Smooth muscle cell (in vitro differentiated cells): ENCODE measurements around the gene SETD1B. TPM values are rescaled to one million over a fixed set of nuclear protein-coding genes. Genes with fewer than 3 reads are reported as not detected.

ENCODE experiments used
- DNase-seq: peaks from one replicate; lab custom pipeline; 2025; ENCODE audit not compliant: unreplicated experiment; lab: John Stamatoyannopoulos, UW
- H2AFZ ChIP-seq: fragments of 200-600 bp; sonication (generic); 2 replicates; pipeline ENCODE4 v1.6.0; 2016; ENCODE audit warnings: antibody characterized with exemption, low read depth, mild to moderate bottlenecking
- H3F3A ChIP-seq: fragments of 200-600 bp; sonication (generic); 2 replicates; pipeline ENCODE4 v1.6.0; 2017; ENCODE audit warnings: antibody characterized with exemption, low read depth
- H3K27ac ChIP-seq: fragments of 200-600 bp; sonication (generic); 2 replicates; pipeline ENCODE4 v1.5.1; 2016; ENCODE audit warnings: low read depth, mild to moderate bottlenecking
- H3K27me3 ChIP-seq: fragments of 200-600 bp; sonication (generic); 2 replicates; pipeline ENCODE4 v1.6.1; 2016; ENCODE audit warnings: low read depth, mild to moderate bottlenecking
- H3K36me3 ChIP-seq: fragments of 200-600 bp; sonication (generic); 2 replicates; pipeline ENCODE4 v1.5.1; 2016; ENCODE audit warnings: low read depth
- H3K4me1 ChIP-seq: fragments of 200-600 bp; sonication (generic); 2 replicates; pipeline ENCODE4 v1.5.1; 2016; ENCODE audit warnings: low read depth
- H3K4me2 ChIP-seq: fragments of 200-600 bp; sonication (generic); 2 replicates; pipeline ENCODE4 v1.6.0; 2016; ENCODE audit warnings: mild to moderate bottlenecking
- H3K4me3 ChIP-seq: fragments of 200-600 bp; sonication (generic); 2 replicates; pipeline ENCODE4 v1.5.1; 2016; ENCODE audit warnings: mild to moderate bottlenecking
- H3K79me2 ChIP-seq: fragments of 200-600 bp; sonication (generic); 2 replicates; pipeline ENCODE4 v1.6.0; 2016; ENCODE audit warnings: low read depth, mild to moderate bottlenecking
- H3K9ac ChIP-seq: fragments of 200-600 bp; sonication (generic); 2 replicates; pipeline ENCODE4 v1.6.0; 2016; ENCODE audit warnings: low read depth
- H3K9me3 ChIP-seq: fragments of 200-600 bp; sonication (generic); replicated peaks from 2 replicates; pipeline ENCODE4 v1.5.1; 2016; ENCODE audit warnings: low read depth
- H4K20me1 ChIP-seq: fragments of 200-600 bp; sonication (generic); 2 replicates; pipeline ENCODE4 v1.6.0; 2016; ENCODE audit warnings: low read depth
- WGBS: methylation state at CpG from one replicate; pipeline ENCODE4 v1.1.7; 2016; ENCODE audit warnings: low lambda C conversion rate; 5-methylcytosine and 5-hydroxymethylcytosine counted together
- polyA plus RNA-seq: library from polyadenylated mRNA; unstranded; fragments of >200 nt; fragmentation: Nextera tagmentation; extraction: Ambion mirVana; gene quantifications from 2 replicates; pipeline ENCODE4 v1.2.1, GENCODE V29; 2016
- total RNA-seq: library from RNA; depleted of rRNA; stranded (reverse); fragments of >200 nt; gene quantifications from 2 replicates; pipeline ENCODE4 v1.2.3, GENCODE V29; 2014
- TF ChIP-seq, protein P1 (sequence below): fragments of 200-600 bp; sonication (generic); IDR thresholded peaks from 2 replicates; pipeline ENCODE4 v1.5.1; 2017; ENCODE audit warnings: borderline replicate concordance, mild to moderate bottlenecking, antibody characterized with exemption; ENCODE audit not compliant: insufficient read depth, poor library complexity, severe bottlenecking

SETD1B gene
- total and polyA plus RNA-seq, 2 experiments from 2014 or later = 1.9 to 4.2 TPM

DNA sequence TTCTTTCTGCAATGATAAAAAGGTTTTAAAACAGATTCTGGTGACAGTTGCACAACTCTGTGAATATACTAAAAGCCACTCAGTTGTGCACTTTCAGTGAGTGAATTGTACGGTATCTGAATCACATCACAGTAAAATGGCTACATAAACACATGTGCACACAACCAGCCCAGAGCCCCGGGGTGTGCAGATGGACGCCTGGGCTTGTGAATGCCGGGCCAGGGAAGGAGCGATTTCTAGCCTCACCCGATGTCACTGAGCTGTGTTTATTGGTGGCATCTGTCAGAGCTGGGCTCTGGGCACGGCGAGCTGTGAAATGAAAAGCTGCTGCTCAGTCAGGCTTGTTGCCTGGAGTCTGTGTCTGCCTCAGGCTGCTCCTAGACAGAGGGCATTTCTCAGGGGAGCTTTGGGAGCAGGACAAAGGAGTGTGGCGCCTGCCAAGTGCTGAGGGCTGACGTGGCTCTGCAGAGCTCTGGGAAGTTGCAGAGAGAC lies 36.2 kb upstream of the SETD1B start:
- Histone ChIP-seq H4K20me1 (no peaks in the 10 kb centered on the region), H3K36me3 (no peaks in the 10 kb centered on the region), H3K4me1 (no peaks in the 10 kb centered on the region), H3F3A (no peaks in the 10 kb centered on the region), H3K9ac (no peak overlapping the region), H3K9me3 (no peaks in the 10 kb centered on the region), H2AFZ (no peak overlapping the region), H3K79me2 (no peaks in the 10 kb centered on the region), H3K4me3 (no peak overlapping the region), H3K4me2 (no peak overlapping the region), H3K27ac (no peak overlapping the region), H3K27me3 (no peaks in the 10 kb centered on the region)
- TF ChIP-seq, protein P1, sequence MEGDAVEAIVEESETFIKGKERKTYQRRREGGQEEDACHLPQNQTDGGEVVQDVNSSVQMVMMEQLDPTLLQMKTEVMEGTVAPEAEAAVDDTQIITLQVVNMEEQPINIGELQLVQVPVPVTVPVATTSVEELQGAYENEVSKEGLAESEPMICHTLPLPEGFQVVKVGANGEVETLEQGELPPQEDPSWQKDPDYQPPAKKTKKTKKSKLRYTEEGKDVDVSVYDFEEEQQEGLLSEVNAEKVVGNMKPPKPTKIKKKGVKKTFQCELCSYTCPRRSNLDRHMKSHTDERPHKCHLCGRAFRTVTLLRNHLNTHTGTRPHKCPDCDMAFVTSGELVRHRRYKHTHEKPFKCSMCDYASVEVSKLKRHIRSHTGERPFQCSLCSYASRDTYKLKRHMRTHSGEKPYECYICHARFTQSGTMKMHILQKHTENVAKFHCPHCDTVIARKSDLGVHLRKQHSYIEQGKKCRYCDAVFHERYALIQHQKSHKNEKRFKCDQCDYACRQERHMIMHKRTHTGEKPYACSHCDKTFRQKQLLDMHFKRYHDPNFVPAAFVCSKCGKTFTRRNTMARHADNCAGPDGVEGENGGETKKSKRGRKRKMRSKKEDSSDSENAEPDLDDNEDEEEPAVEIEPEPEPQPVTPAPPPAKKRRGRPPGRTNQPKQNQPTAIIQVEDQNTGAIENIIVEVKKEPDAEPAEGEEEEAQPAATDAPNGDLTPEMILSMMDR = no peak
- WGBS = 79% methylated on average over 10 of the region's 10 CpGs
- DNase-seq = no peak

DNA sequence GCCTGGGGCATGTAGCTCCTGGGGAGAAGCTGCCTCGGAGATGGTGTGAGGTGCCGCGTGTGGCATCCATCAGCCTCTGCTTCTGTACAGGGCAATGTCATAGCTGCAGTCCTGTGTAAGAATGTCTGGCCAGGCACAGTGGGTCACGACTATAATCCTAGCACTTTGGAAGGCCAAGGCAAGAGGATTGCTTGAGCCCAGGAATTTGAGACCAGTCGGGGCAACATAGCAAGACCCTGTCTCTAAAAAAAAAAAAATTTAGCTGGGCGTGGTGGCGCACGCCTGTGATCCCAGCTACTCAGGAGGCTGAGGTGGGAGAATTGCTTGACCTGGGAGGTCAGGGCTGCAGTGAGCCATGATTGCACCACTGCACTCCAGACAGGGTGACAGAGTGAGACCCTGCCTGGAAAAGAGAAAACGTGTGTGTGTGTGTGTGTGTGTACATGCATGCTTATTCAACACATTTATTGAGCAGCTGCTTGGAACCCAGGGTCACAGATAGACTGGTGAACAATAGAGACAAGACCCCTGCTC lies 34.4 kb upstream of the SETD1B start:
- H3K27ac ChIP-seq = no peak overlapping the region
- H3K27me3 ChIP-seq = no peaks in the 10 kb centered on the region
- H3K9me3 ChIP-seq = no peaks in the 10 kb centered on the region
- H3K79me2 ChIP-seq = no peaks in the 10 kb centered on the region
- no peak overlapping the region for H3K9ac ChIP-seq
- no peak overlapping the region for H2AFZ ChIP-seq
- H3K36me3 ChIP-seq = no peaks in the 10 kb centered on the region
- H3F3A ChIP-seq = no peaks in the 10 kb centered on the region
- DNase-seq = no peak
- H3K4me1 ChIP-seq = no peaks in the 10 kb centered on the region
- TF ChIP-seq, protein P1 = no peak
- no peaks in the 10 kb centered on the region for H4K20me1 ChIP-seq
- no peak overlapping the region for H3K4me3 ChIP-seq
- no peak overlapping the region for H3K4me2 ChIP-seq
- 92% methylated on average over 9 of the region's 9 CpGs for WGBS

DNA sequence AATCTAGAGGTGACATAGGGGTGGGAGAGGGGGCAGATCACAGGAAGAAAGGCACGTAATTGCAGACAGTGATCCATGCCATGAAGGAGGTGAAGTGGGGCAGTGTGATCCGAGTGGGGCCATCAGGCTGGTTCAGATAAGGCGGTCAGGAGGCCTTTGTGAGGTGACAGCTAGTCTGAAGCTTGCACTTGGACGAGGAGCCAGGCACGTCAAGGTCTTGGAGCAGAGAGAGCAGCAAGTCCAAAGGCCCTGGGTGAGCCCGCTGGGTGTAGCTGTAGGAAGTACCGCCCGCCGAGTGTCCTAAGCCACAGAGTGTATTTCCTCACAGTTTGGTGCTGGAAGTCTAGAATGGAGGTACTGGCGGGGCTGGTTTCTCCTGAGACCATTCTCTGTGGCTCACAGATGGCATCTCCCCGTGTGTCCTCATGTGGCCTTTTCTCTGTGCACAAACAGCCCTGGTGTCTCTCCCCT lies 33.9 kb upstream of the SETD1B start:
- TF ChIP-seq, protein P1 = no peak
- H3K4me3 ChIP-seq = no peak overlapping the region
- H3F3A ChIP-seq = no peaks in the 10 kb centered on the region
- H3K4me2 ChIP-seq = no peak overlapping the region
- no peak overlapping the region for H2AFZ ChIP-seq
- 94% methylated on average over 11 of the region's 11 CpGs for WGBS
- no peaks in the 10 kb centered on the region for H3K4me1 ChIP-seq
- no peaks in the 10 kb centered on the region for H3K79me2 ChIP-seq
- H3K9me3 ChIP-seq = no peaks in the 10 kb centered on the region
- H3K27ac ChIP-seq = no peak overlapping the region
- DNase-seq = no peak
- H4K20me1 ChIP-seq = no peaks in the 10 kb centered on the region
- H3K36me3 ChIP-seq = no peaks in the 10 kb centered on the region
- no peak overlapping the region for H3K9ac ChIP-seq
- no peaks in the 10 kb centered on the region for H3K27me3 ChIP-seq

DNA sequence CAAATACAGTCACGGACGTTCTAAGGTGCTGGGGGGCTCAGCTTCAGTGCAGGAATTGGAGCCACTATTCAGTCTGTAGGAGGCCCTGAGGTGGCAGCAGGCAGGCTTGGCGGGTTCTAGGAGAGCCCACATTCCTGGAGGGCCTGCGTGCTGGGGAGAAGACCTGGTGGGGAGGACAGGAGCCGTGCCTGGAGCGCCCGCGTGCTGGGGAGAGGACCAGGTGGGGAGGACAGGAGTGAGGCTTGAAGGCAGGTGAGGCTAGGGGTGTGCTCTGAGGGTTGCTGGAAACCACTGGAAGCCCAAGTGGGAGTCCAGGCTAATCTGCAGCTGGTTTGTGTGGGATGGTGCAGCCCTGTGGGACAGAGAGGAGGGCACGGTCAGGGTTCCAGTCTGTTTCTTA lies 33.4 kb upstream of the SETD1B start:
- TF ChIP-seq, protein P1 = no peak
- no peak for DNase-seq
- Histone ChIP-seq H4K20me1 (no peaks in the 10 kb centered on the region), H3F3A (no peaks in the 10 kb centered on the region), H3K79me2 (no peaks in the 10 kb centered on the region), H3K9me3 (no peaks in the 10 kb centered on the region), H3K27me3 (no peaks in the 10 kb centered on the region), H3K4me3 (no peak overlapping the region), H3K36me3 (no peaks in the 10 kb centered on the region), H3K4me2 (no peak overlapping the region), H2AFZ (no peak overlapping the region), H3K4me1 (no peaks in the 10 kb centered on the region), H3K27ac (no peak overlapping the region), H3K9ac (no peak overlapping the region)
- WGBS = 81% methylated on average over 9 of the region's 9 CpGs
